ENCODE results near the gene MAPKAP1. TPM values are rescaled to one million over a fixed set of nuclear protein-coding genes. Genes with fewer than 3 reads are reported as not detected.
A peak's percentile ranks its signal among the peaks of the same experiment; 100 is the strongest.

The MAPKAP1 gene
- total RNA-seq, 1 donor from 2014 or later: 84.9 TPM

- Mint-ChIP-seq H3K36me3 (ENCODE audit: low read depth) (no peaks in the 10 kb centered on the region), H3K4me3 (no peak overlapping the region), H3K9me3 (no peaks in the 10 kb centered on the region), H3K4me1 (peaks cover 16% of the 10 kb centered on the region), H3K27me3 (peaks cover 20% of the 10 kb centered on the region), H3K27ac (no peak overlapping the region)
- intact Hi-C loops (cut with micrococcal nuclease): no loop called here
- ATAC-seq (ENCODE audit: low read depth) (no peak), DNase-seq (no peak)
- CTCF ChIA-PET: interaction anchor here (0.9 kb wide), 1 partner anchor 987 kb away, joined by 3 read pairs; no protein-coding TSS in a partner anchor
- TF ChIP-seq CTCF (IDR thresholded peaks at IDR 0.05): no peak
- POLR2A ChIA-PET: no interaction called here
Measured at GRCh38 chr9:125411171-125411756, 295.7 kb downstream of the MAPKAP1 start.

GRCh38 chr9:125410522-125410894, 296.5 kb downstream of the MAPKAP1 start:
- H3K27me3 Mint-ChIP-seq: peaks cover 23% of the 10 kb centered on the region
- DNase-seq (no peak), ATAC-seq (ENCODE audit: low read depth) (no peak)
- H3K27ac Mint-ChIP-seq: no peak overlapping the region
- POLR2A ChIA-PET: no interaction called here
- CTCF ChIA-PET: no interaction called here
- TF ChIP-seq CTCF (IDR thresholded peaks at IDR 0.05): no peak
- H3K9me3 Mint-ChIP-seq: no peaks in the 10 kb centered on the region
- no peaks in the 10 kb centered on the region for H3K36me3 Mint-ChIP-seq (ENCODE audit: low read depth)
- H3K4me3 Mint-ChIP-seq: no peak overlapping the region
- peaks cover 16% of the 10 kb centered on the region for H3K4me1 Mint-ChIP-seq
- intact Hi-C loops (cut with micrococcal nuclease): no loop called here

- H3K9me3 Mint-ChIP-seq: no peaks in the 10 kb centered on the region
- H3K4me1 Mint-ChIP-seq: peaks cover 16% of the 10 kb centered on the region
- intact Hi-C loops (cut with micrococcal nuclease): loop anchor here (5.0 kb wide), 1 partner anchor 147 kb away; no protein-coding TSS in a partner anchor
- no peak for TF ChIP-seq CTCF (IDR thresholded peaks at IDR 0.05)
- ChIA-PET POLR2A (no interaction called here), CTCF (interaction anchor here (2.9 kb wide), 1 partner anchor 1082 kb away, joined by 30 read pairs; no protein-coding TSS in a partner anchor)
- H3K27me3 Mint-ChIP-seq: peaks cover 23% of the 10 kb centered on the region
- DNase-seq: no peak
- ATAC-seq (ENCODE audit: low read depth): no peak
- peak overlapping the region; percentile 42 for H3K27ac Mint-ChIP-seq
- H3K36me3 Mint-ChIP-seq (ENCODE audit: low read depth): no peaks in the 10 kb centered on the region
- peak overlapping the region; percentile 65 for H3K4me3 Mint-ChIP-seq
Measured at GRCh38 chr9:125409637-125410521, 297.1 kb downstream of the MAPKAP1 start.

GRCh38 chr9:125409217-125409636, 297.8 kb downstream of the MAPKAP1 start:
- ATAC-seq (ENCODE audit: low read depth): no peak
- no peak for TF ChIP-seq CTCF (IDR thresholded peaks at IDR 0.05)
- Mint-ChIP-seq H3K9me3 (no peaks in the 10 kb centered on the region), H3K4me3 (peak overlapping the region; percentile 75), H3K36me3 (ENCODE audit: low read depth) (no peaks in the 10 kb centered on the region), H3K4me1 (peaks cover 16% of the 10 kb centered on the region), H3K27ac (no peak overlapping the region), H3K27me3 (peaks cover 23% of the 10 kb centered on the region)
- intact Hi-C loops (cut with micrococcal nuclease): loop anchor here (5.0 kb wide), 1 partner anchor 148 kb away; no protein-coding TSS in a partner anchor
- ChIA-PET POLR2A (no interaction called here), CTCF (interaction anchor here (2.5 to 2.9 kb wide), 2 partner anchors 988 to 1082 kb away, joined by 24 to 30 read pairs; no protein-coding TSS in a partner anchor)
- DNase-seq: no peak
